ENCODE results near the gene TSPAN11. TPM values are rescaled to one million over a fixed set of nuclear protein-coding genes. Genes with fewer than 3 reads are reported as not detected.

The TSPAN11 gene
- total RNA-seq, 1 experiment from 2014 or later = not detected

DNA sequence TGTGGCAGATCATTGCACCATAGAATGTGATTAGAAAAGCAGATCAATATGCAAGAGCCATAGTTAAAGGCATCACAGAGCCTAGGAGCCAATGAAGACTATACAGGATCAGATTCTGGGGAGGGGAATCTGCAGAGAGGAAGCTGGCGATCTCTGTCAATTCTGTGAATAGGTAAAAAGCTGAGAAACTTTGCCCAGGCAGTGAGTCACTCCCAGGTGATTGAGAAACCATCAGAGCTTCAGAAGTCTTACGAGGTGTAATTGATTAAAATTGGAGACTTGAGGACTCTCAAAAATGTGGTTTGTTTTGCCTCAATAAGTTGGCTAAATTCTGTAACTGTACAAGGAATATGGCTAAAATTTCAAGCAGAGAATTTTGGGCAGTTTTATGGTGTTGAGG lies 41.7 kb upstream of the TSPAN11 start:
- no TSS peak for BruUV-seq (replicated peaks)
- Mint-ChIP-seq H3K27ac (ENCODE audit: unreplicated experiment) (no peak overlapping the region), H3K27me3 (ENCODE audit: insufficient read depth, unreplicated experiment) (peaks cover 8% of the 10 kb centered on the region), H3K9me3 (ENCODE audit: unreplicated experiment) (peaks cover 16% of the 10 kb centered on the region), H3K4me3 (ENCODE audit: unreplicated experiment) (no peak overlapping the region), H3K4me1 (ENCODE audit: low read depth, unreplicated experiment) (no peaks in the 10 kb centered on the region), H3K36me3 (ENCODE audit: insufficient read depth, unreplicated experiment) (no peaks in the 10 kb centered on the region)
- Histone ChIP-seq H3K27me3 (replicated peaks; ENCODE audit: control insufficient read depth, insufficient read depth, low read length) (peaks cover 7% of the 10 kb centered on the region), H3K36me3 (ENCODE audit: control insufficient read depth, insufficient read depth, low read length) (no peaks in the 10 kb centered on the region), H3K4me3 (ENCODE audit: low read depth, low read length) (no peak overlapping the region), H3K4me1 (no peaks in the 10 kb centered on the region), H3K9me3 (0 out of 2 replicates have a peak, but pooled peaks cover 9% of the 10 kb centered on the region)
- intact Hi-C loops (cut with micrococcal nuclease; ENCODE audit: unreplicated experiment) = no loop called here
- DNase-seq = no peak
- POLR2A ChIA-PET = no interaction called here
- CTCF ChIA-PET = interaction anchor here (0.9 kb wide), 1 partner anchor 101 kb away, joined by 3 read pairs; no protein-coding TSS in a partner anchor
- TF ChIP-seq, protein P1, sequence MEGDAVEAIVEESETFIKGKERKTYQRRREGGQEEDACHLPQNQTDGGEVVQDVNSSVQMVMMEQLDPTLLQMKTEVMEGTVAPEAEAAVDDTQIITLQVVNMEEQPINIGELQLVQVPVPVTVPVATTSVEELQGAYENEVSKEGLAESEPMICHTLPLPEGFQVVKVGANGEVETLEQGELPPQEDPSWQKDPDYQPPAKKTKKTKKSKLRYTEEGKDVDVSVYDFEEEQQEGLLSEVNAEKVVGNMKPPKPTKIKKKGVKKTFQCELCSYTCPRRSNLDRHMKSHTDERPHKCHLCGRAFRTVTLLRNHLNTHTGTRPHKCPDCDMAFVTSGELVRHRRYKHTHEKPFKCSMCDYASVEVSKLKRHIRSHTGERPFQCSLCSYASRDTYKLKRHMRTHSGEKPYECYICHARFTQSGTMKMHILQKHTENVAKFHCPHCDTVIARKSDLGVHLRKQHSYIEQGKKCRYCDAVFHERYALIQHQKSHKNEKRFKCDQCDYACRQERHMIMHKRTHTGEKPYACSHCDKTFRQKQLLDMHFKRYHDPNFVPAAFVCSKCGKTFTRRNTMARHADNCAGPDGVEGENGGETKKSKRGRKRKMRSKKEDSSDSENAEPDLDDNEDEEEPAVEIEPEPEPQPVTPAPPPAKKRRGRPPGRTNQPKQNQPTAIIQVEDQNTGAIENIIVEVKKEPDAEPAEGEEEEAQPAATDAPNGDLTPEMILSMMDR (IDR thresholded peaks at IDR 0.05; ENCODE audit: insufficient read depth in 1 of 2, low read depth in 1 of 2, low read length in 1 of 2, severe bottlenecking in 1 of 2, unreplicated experiment in 1 of 2) = no peak

DNA sequence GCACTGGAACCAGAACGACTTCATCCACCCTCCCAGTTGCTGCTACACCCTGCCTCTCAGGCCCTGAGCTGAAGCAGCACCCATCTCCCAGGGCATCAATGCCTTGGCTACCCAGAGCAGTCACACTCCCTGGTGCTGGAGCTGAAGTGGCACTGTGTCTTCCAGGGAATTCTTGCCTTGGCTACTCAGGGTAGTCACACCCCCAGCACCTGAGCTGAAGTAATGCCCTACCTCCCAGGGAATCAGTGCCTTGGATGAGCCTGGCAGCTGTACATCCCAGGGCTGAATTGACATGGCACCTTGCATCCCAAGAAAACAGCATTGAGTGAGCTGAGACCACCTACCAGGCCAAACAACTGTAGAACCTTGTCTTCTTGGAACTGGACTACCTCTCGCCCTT lies 41.2 kb upstream of the TSPAN11 start:
- Mint-ChIP-seq H3K4me1 (ENCODE audit: low read depth, unreplicated experiment) (no peaks in the 10 kb centered on the region), H3K9me3 (ENCODE audit: unreplicated experiment) (peaks cover 16% of the 10 kb centered on the region), H3K27me3 (ENCODE audit: insufficient read depth, unreplicated experiment) (peaks cover 2% of the 10 kb centered on the region), H3K4me3 (ENCODE audit: unreplicated experiment) (no peak overlapping the region), H3K27ac (ENCODE audit: unreplicated experiment) (no peak overlapping the region), H3K36me3 (ENCODE audit: insufficient read depth, unreplicated experiment) (no peaks in the 10 kb centered on the region)
- TF ChIP-seq, protein P1 (IDR thresholded peaks at IDR 0.05; ENCODE audit: insufficient read depth in 1 of 2, low read depth in 1 of 2, low read length in 1 of 2, severe bottlenecking in 1 of 2, unreplicated experiment in 1 of 2) = no peak
- H3K4me1 ChIP-seq = no peaks in the 10 kb centered on the region
- 0 out of 2 replicates have a peak, but pooled peaks cover 9% of the 10 kb centered on the region for H3K9me3 ChIP-seq
- ChIA-PET POLR2A (no interaction called here), CTCF (interaction anchor here (0.9 kb wide), 1 partner anchor 101 kb away, joined by 3 read pairs; no protein-coding TSS in a partner anchor)
- intact Hi-C loops (cut with micrococcal nuclease; ENCODE audit: unreplicated experiment) = no loop called here
- H3K36me3 ChIP-seq (ENCODE audit: control insufficient read depth, insufficient read depth, low read length) = no peaks in the 10 kb centered on the region
- peaks cover 7% of the 10 kb centered on the region for H3K27me3 ChIP-seq (replicated peaks; ENCODE audit: control insufficient read depth, insufficient read depth, low read length)
- no peak for DNase-seq
- no TSS peak for BruUV-seq (replicated peaks)
- H3K4me3 ChIP-seq (ENCODE audit: low read depth, low read length) = no peak overlapping the region

DNA sequence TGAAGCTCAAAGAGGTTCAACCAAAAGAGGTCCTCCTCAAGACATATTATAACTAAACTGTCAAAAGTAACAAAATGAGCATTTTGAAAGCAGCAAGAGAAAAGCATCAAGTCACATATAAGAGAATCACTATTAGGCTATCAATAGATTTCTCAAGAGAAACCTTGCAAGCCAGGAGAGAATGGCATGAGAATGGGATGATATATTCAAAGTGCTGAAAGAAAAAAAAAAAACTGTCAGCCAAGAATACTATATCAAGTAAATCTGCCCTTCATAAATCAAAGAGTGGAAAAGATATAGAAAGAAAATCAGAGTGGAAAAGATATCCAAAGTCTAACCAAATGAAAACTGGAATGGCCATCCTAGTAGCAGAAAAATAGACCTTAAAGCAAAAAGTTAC lies 39.3 kb upstream of the TSPAN11 start:
- intact Hi-C loops (cut with micrococcal nuclease; ENCODE audit: unreplicated experiment) = no loop called here
- Histone ChIP-seq H3K27me3 (replicated peaks; ENCODE audit: control insufficient read depth, insufficient read depth, low read length) (peaks cover 4% of the 10 kb centered on the region; the same call in 1 of the 2 replicates), H3K4me1 (no peaks in the 10 kb centered on the region), H3K4me3 (ENCODE audit: low read depth, low read length) (no peak overlapping the region), H3K9me3 (0 out of 2 replicates have a peak, but pooled peaks cover 9% of the 10 kb centered on the region), H3K36me3 (ENCODE audit: control insufficient read depth, insufficient read depth, low read length) (no peaks in the 10 kb centered on the region)
- H3K27me3 Mint-ChIP-seq (ENCODE audit: insufficient read depth, unreplicated experiment) = peaks cover 6% of the 10 kb centered on the region
- no peak for DNase-seq
- BruUV-seq (replicated peaks) = no TSS peak
- H3K9me3 Mint-ChIP-seq (ENCODE audit: unreplicated experiment) = peaks cover 16% of the 10 kb centered on the region
- no peaks in the 10 kb centered on the region for H3K4me1 Mint-ChIP-seq (ENCODE audit: low read depth, unreplicated experiment)
- ChIA-PET POLR2A (no interaction called here), CTCF (no interaction called here)
- no peak overlapping the region for H3K27ac Mint-ChIP-seq (ENCODE audit: unreplicated experiment)
- TF ChIP-seq, protein P1 (IDR thresholded peaks at IDR 0.05; ENCODE audit: insufficient read depth in 1 of 2, low read depth in 1 of 2, low read length in 1 of 2, severe bottlenecking in 1 of 2, unreplicated experiment in 1 of 2) = no peak
- H3K4me3 Mint-ChIP-seq (ENCODE audit: unreplicated experiment) = no peak overlapping the region
- no peaks in the 10 kb centered on the region for H3K36me3 Mint-ChIP-seq (ENCODE audit: insufficient read depth, unreplicated experiment)
